Heart left ventricle (tissue), 16 donors: ENCODE results near the gene BICRAL. TPM values are rescaled to one million over a fixed set of nuclear protein-coding genes. Genes with fewer than 3 reads are reported as not detected.
"Not testable (repeated sequence)": the region's sequence is repeated elsewhere in the genome, so short reads cannot be mapped to it uniquely, and the experiment has no call there.

Source experiments
- ATAC-seq, 4 donors: fragments of 200-7000 bp; cut with Tn5 transposase; one replicate each; pipeline ENCODE4 v1.9.1; 2020 to 2022; ENCODE audit warnings: moderate library complexity in 4 of 4, mild to moderate bottlenecking in 3 of 4, moderate number of reproducible peaks in 1 of 4
- DNase-seq, 5 donors: peaks; one replicate each; pipeline ENCODE4 v3.0.0-alpha.2; 2020
- H3K27ac ChIP-seq, 12 donors: fragments of 200-600 bp; sonication (generic) in 4 of 12; one replicate each; pipeline versions ENCODE4 v1.5.0 to v1.8.0; 2016 to 2022; ENCODE audit warnings: mild to moderate bottlenecking in 2 of 12
- H3K27me3 ChIP-seq, 9 donors: fragments of 200-600 bp; sonication (generic) in 2 of 9; one replicate each; pipeline versions ENCODE4 v1.5.1 to v1.8.0; 2016 to 2022; ENCODE audit warnings: mild to moderate bottlenecking in 3 of 9
- H3K36me3 ChIP-seq, 9 donors: fragments of 200-600 bp; sonication (generic) in 2 of 9; one replicate each; pipeline versions ENCODE4 v1.5.0 to v1.8.0; 2018 to 2022; ENCODE audit warnings: mild to moderate bottlenecking in 2 of 9
- H3K4me1 ChIP-seq, 12 donors: fragments of 200-600 bp; sonication (generic) in 4 of 12; one replicate each; pipeline versions ENCODE4 v1.5.0 to v1.8.0; 2016 to 2022; ENCODE audit warnings: mild to moderate bottlenecking in 3 of 12
- H3K4me3 ChIP-seq, 12 donors: fragments of 200-600 bp; sonication (generic) in 4 of 12; one replicate each; pipeline versions ENCODE4 v1.5.0 to v1.8.0; 2017 to 2022; ENCODE audit warnings: mild to moderate bottlenecking in 9 of 12, moderate library complexity in 4 of 12
- H3K9me3 ChIP-seq, 12 donors: fragments of 200-600 bp; sonication (generic) in 4 of 12; one replicate each; pipeline versions ENCODE4 v1.5.0 to v1.8.0; 2016 to 2022; ENCODE audit warnings: mild to moderate bottlenecking in 1 of 12
- CTCF ChIP-seq, 12 donors: fragments of 200-600 bp; sonication (generic) in 4 of 12; IDR thresholded peaks; one replicate each; pipeline versions ENCODE4 v1.5.0 to v1.8.0; 2018 to 2022; ENCODE audit warnings: antibody characterized with exemption in 12 of 12, mild to moderate bottlenecking in 5 of 12
- POLR2A ChIP-seq, 2 donors: fragments of 450-650 bp; IDR thresholded peaks; one replicate each; pipeline ENCODE4 v1.6.1; 2017; ENCODE audit warnings: antibody characterized with exemption in 2 of 2, mild to moderate bottlenecking in 2 of 2, moderate library complexity in 2 of 2
- whole genome bisulfite sequencing, 4 donors: extraction: QIAGEN DNeasy Blood & Tissue Kit in 2 of 4; methylation state at CpG; one replicate each; pipeline versions ENCODE4 v1.1.5 to v1.1.7; 2013 to 2018; 5-methylcytosine and 5-hydroxymethylcytosine counted together
- intact Hi-C, 10 donors: fragments of 100-400 bp; cut with DNase I; formaldehyde crosslinking; loops; one replicate each; pipeline versions ENCODE4 v1.11.1 to v1.14.2; 2022
- polyA plus RNA-seq, 2 donors: library from polyadenylated mRNA; stranded (reverse); fragments of 200-250 nt; gene quantifications; one replicate each; pipeline ENCODE4 v1.2.3, GENCODE V29; 2013
- total RNA-seq, 9 donors: library from RNA; depleted of rRNA in 2 of 9; stranded (reverse); fragments of >200 nt in 2 of 9; fragmentation: NEBNext Ultra II Directional in 3 of 9; extraction: Animal tissue kit (Norgen Biotek cat#: 25700) in 3 of 9; gene quantifications; one replicate each; pipeline versions ENCODE4 v1.1.0 to v1.2.4, GENCODE V29; 2016 to 2023
- donor health status: ischemic (EF 13 %, LVEDD 7.1; RV severe dilation, severe dysfunction).
- donor health status: healthy with polysubstance abuse.
- donor health status: DM: no; HTN: yes; CAD: no.
- donor health status: DM: no; HTN: no; CAD: no.
- donor health status: ischemic (EF 25% LVEDD 6.9; RV normal size, moderate dysfunction).
- donor health status: ischemic (EF 25% LVEDD 5.7; RV mildly dilated, moderate dysfunction).
- donor health status: healthy.
- donor health status: DM: yes; HTN: yes; CAD: no.
- donor health status: ischemic (EF 35%, LVEDD 5.7; RV mildly dilated, moderate dysfunction).
- donor health status: nonischemic (EF 11% LVEDD 7.7; RV severe dilation, severe dysfunction).
- donor health status: DM: yes; HTN: yes; CAD: no.
- donor health status: PGD.
- donor health status: ischemic (EF 29% LVEDD 5.4; RV normal size, mild dysfunction).
- donor health status: nonischemic (EF 23%, LVEDD 6.1; RV moderate dilation, normal function).

BICRAL gene
- total and polyA plus RNA-seq, 11 donors: 2.5 to 17.1 (median 11.7) TPM

GRCh38 chr6:42899871-42900270, 118.0 kb downstream of the BICRAL start:
- WGBS, 4 donors: 34 to 61% (median 54%) methylated on average over 8 of the region's 8 CpGs
- DNase-seq: peak in 1 of 5 donors; percentile 13
- H3K36me3 ChIP-seq: no peaks in the 10 kb centered on the region
- H3K9me3 ChIP-seq: no peaks in the 10 kb centered on the region
- peaks cover 0 to 24% (median 6%) of the 10 kb centered on the region in 12 donors for H3K4me1 ChIP-seq
- H3K4me3 ChIP-seq: no peak overlapping the region
- H3K27ac ChIP-seq: no peak overlapping the region
- no peak for ATAC-seq
- intact Hi-C loops: loop anchor here (1.0 to 10.0 kb wide), 11 partner anchors 75 to 243 kb away; partner anchors contain the start of genes CUL7 (in 2 of the 10), KLC4 (in 1 of the 10), KLHDC3 (in 1 of the 10) and MEA1 (in 1 of the 10)
- H3K27me3 ChIP-seq: no peaks in the 10 kb centered on the region
- no peak for TF ChIP-seq CTCF (IDR thresholded peaks at IDR 0.05)
- TF ChIP-seq POLR2A (IDR thresholded peaks at IDR 0.05): no peak

GRCh38 chr6:42901538-42901957, 119.7 kb downstream of the BICRAL start:
- Histone ChIP-seq H3K9me3 (no peaks in the 10 kb centered on the region), H3K27ac (peak overlapping the region in 10 of 12 donors; percentile 15 to 69 (median 48)), H3K27me3 (no peaks in the 10 kb centered on the region), H3K4me3 (peak overlapping the region in 2 of 12 donors; percentile 9 to 12), H3K36me3 (no peaks in the 10 kb centered on the region), H3K4me1 (peaks cover 0 to 24% (median 6%) of the 10 kb centered on the region in 12 donors)
- TF ChIP-seq CTCF (IDR thresholded peaks at IDR 0.05) (peak; percentile 86 to 95 (median 90)), POLR2A (IDR thresholded peaks at IDR 0.05) (no peak)
- intact Hi-C loops: loop anchor here in 9 of 10 donors (1.0 to 10.0 kb wide), 10 partner anchors 73 to 242 kb away; partner anchors contain the start of genes CUL7 (in 2 of the 9), KLC4 (in 1 of the 9), KLHDC3 (in 1 of the 9) and MEA1 (in 1 of the 9)
- DNase-seq (peak; percentile 82 to 91 (median 84)), ATAC-seq (peak; percentile 94 to 99 (median 98))
- 1 to 4% (median 3%) methylated on average over 11 of the region's 11 CpGs for WGBS, 4 donors

GRCh38 chr6:42902429-42903263, 120.8 kb downstream of the BICRAL start:
- H3K27ac ChIP-seq: peak overlapping the region in 11 of 12 donors; percentile 21 to 70 (median 47)
- H3K4me1 ChIP-seq: peaks cover 0 to 32% (median 6%) of the 10 kb centered on the region in 12 donors
- DNase-seq, H3K9me3 ChIP-seq, H3K36me3 ChIP-seq, ATAC-seq, H3K27me3 ChIP-seq, H3K4me3 ChIP-seq: not testable (repeated sequence)
- intact Hi-C loops: loop anchor here in 6 of 10 donors (5.0 to 10.0 kb wide), 7 partner anchors 72 to 240 kb away; partner anchors contain the start of genes CUL7 (in 2 of the 6), KLC4 (in 1 of the 6), KLHDC3 (in 1 of the 6) and MEA1 (in 1 of the 6)
- WGBS, 4 donors: 49 to 59% (median 57%) methylated on average over 22 of the region's 22 CpGs

- DNase-seq (no peak), ATAC-seq (no peak)
- intact Hi-C loops: loop anchor here in 6 of 10 donors (5.0 to 10.0 kb wide), 7 partner anchors 70 to 238 kb away; partner anchors contain the start of genes CUL7 (in 2 of the 6), KLC4 (in 1 of the 6), KLHDC3 (in 1 of the 6) and MEA1 (in 1 of the 6)
- TF ChIP-seq CTCF (IDR thresholded peaks at IDR 0.05): no peak
- TF ChIP-seq POLR2A (IDR thresholded peaks at IDR 0.05): no peak
- 86 to 95% (median 92%) methylated on average over 9 to 10 of the region's 10 CpGs for WGBS, 4 donors
- Histone ChIP-seq H3K4me3 (no peak overlapping the region), H3K4me1 (peaks cover 0 to 29% (median 6%) of the 10 kb centered on the region in 12 donors), H3K9me3 (no peaks in the 10 kb centered on the region), H3K27me3 (no peaks in the 10 kb centered on the region), H3K27ac (no peak overlapping the region), H3K36me3 (no peaks in the 10 kb centered on the region)
Measured at GRCh38 chr6:42904467-42904866, 122.6 kb downstream of the BICRAL start.
